HCT116 (cell line): ENCODE results near the gene FOXP1.

Source experiments
- CTCF ChIP-seq, 3 experiments: fragments of 200-600 bp in 1 of 3; sonication (generic) in 1 of 3; IDR thresholded peaks in 2 of 3; conservative IDR thresholded peaks in 1 of 3; 2 replicates each; pipeline ENCODE4 v1.5.1; 2012 to 2017; ENCODE audit warnings: low read depth in 2 of 3, low read length in 2 of 3, antibody characterized with exemption in 1 of 3, borderline replicate concordance in 1 of 3, control low read depth in 1 of 3, mild to moderate bottlenecking in 1 of 3, mixed read lengths in 1 of 3, mixed run types in 1 of 3, moderate library complexity in 1 of 3; ENCODE audit not compliant: insufficient read depth in 1 of 3
- ELF1 ChIP-seq: IDR thresholded peaks from 2 replicates; pipeline ENCODE4 v1.6.1; 2012; ENCODE audit warnings: low read depth, borderline replicate concordance
- EZH2phosphoT487 ChIP-seq: fragments of 200-600 bp; IDR thresholded peaks from 2 replicates; pipeline ENCODE4 v1.6.1; 2018; ENCODE audit warnings: antibody characterized with exemption, borderline replicate concordance
- FOSL1 ChIP-seq: IDR thresholded peaks from 2 replicates; pipeline ENCODE4 v1.6.1; 2012; ENCODE audit warnings: low read depth
- POLR2A ChIP-seq: IDR thresholded peaks from 2 replicates; pipeline ENCODE4 v1.7.0; 2011; ENCODE audit warnings: borderline replicate concordance; ENCODE audit not compliant: insufficient read depth, insufficient read length; ENCODE audit errors: extremely low read depth
- RAD21 ChIP-seq: IDR thresholded peaks from 2 replicates; pipeline ENCODE4 v1.6.1; 2012; ENCODE audit warnings: low read depth, mild to moderate bottlenecking
- TCF7L2 ChIP-seq: IDR thresholded peaks from 2 replicates; pipeline ENCODE4 v1.7.0; 2011; ENCODE audit warnings: borderline replicate concordance, inconsistent platforms; ENCODE audit not compliant: insufficient read depth, insufficient read length; ENCODE audit errors: extremely low read depth
- YY1 ChIP-seq: IDR thresholded peaks from 2 replicates; pipeline ENCODE4 v1.6.1; 2011; ENCODE audit warnings: low read length, low read depth, moderate library complexity, mild to moderate bottlenecking; ENCODE audit not compliant: insufficient replicate concordance; ENCODE audit errors: extremely low read depth
- ZNF274 ChIP-seq: fragments of 200-500 bp; sonication (Bioruptor generic); IDR thresholded peaks from 2 replicates; pipeline ENCODE4 v1.6.1; 2014; ENCODE audit warnings: mild to moderate bottlenecking, low read depth, low read length, inconsistent platforms

DNA sequence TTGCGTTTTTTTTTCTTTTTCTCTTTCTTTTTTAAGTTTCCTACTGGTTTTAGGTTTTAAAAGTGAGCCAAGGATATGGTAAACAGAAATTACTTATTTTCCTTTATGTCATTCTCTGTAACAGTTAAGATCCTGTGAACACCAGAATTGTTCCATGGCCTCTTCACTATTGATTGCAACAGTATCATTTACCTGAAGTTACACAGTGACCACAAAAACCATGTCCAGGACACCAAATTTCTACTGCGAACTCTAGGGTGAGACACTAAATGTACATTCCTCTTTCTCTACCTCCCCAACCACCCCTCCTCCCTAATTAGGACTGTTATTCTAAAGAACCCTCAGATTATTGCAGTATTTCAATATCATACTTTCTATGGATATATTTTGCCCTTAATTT lies 280.9 kb downstream of the FOXP1 start:
- no peak for TF ChIP-seq CTCF (IDR thresholded peaks at IDR 0.05 in 2 of 3, conservative IDR thresholded peaks at IDR 0.05 in 1 of 3; ENCODE audit: borderline replicate concordance in 1 of 3, insufficient read depth in 1 of 3, low read depth in 2 of 3, low read length in 2 of 3)
- TF ChIP-seq EZH2phosphoT487, result no peak
- no peak for TF ChIP-seq YY1
- TF ChIP-seq POLR2A, result no peak
- no peak for TF ChIP-seq ZNF274
- TF ChIP-seq TCF7L2, result no peak
- TF ChIP-seq ELF1, result no peak
- no peak for TF ChIP-seq RAD21
- no peak for TF ChIP-seq FOSL1
